ENCODE data around the gene CACNA1A. TPM values are rescaled to one million over a fixed set of nuclear protein-coding genes. Genes with fewer than 3 reads are reported as not detected.
"Not testable (repeated sequence)": the region's sequence is repeated elsewhere in the genome, so short reads cannot be mapped to it uniquely, and the experiment has no call there.

CACNA1A gene
- total RNA-seq, 2 donors from 2014 or later, result 1.7 to 5.1 TPM

GRCh38 chr19:13256918-13257317 is 249.4 kb downstream of the CACNA1A start:
- intact Hi-C loops (cut with DNase I), result no loop called here
- no peak for DNase-seq (ENCODE audit: low spot score)

GRCh38 chr19:13256398-13256797 is 249.9 kb downstream of the CACNA1A start:
- intact Hi-C loops (cut with DNase I), result not testable (repeated sequence)

DNA sequence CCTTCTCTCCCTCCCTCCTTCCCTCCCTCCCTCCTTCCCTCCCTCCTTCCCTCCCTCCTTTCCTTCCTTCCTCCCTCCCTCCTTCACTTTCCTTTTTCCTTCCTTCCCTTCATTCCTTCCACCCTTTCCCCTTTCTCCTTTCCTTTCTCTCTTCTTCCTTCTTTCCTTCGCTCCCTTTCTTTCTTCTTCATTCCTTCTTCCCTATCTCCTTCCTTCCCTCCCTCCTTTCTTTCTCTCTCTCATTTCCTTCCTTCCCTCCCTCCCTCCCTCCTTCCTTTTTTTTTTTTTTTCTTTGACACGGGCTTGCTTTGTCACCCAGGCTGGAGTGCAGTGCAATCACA is 250.6 kb downstream of the CACNA1A start:
- no peak for DNase-seq (ENCODE audit: low spot score)
- intact Hi-C loops (cut with DNase I), result no loop called here

More at GRCh38 chr19:13256398-13256797, 249.9 kb downstream of the CACNA1A start:
- DNase-seq (ENCODE audit: low spot score), result not testable (repeated sequence)

GRCh38 chr19:13255041-13255718 is 251.1 kb downstream of the CACNA1A start:
- intact Hi-C loops (cut with DNase I), result no loop called here
- no peak for DNase-seq (ENCODE audit: low spot score)

DNA sequence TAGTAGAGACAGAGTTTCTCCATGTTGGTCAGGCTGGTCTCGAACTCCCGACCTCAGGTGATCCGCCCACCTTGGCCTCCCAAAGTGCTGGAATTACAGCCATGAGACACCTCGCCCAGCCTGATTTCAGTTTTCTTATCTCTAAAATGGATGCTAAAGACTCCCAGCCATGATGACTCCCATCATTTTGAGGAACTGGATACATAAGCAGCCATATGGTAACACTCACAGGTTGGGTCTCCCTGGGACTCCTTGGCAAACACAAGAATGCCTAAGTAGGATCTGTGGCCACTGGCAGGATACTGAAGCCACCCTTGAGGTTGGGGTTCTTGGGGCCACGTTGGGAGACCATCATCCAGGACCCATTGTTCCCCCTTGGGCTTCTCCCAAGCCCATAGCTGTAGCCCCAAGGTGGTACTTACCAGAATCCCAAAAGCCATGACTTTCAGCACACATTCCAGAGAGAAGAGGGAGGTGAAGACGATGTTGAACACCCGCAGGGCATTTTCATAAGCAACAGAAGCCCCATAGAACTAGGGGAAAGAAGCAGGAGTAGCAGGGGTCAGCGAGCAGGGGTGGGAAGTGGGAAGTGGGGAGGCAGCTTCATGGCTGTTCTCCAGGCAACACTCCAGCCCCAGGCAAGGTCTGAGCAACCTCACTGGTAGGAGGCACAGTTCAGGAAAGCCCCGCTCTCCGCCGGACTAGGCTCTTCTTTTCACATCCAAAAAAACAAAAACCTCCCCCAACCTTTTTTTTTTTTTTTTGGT is 253.5 kb downstream of the CACNA1A start:
- DNase-seq (ENCODE audit: low spot score), result no peak
- intact Hi-C loops (cut with DNase I), result no loop called here

DNA sequence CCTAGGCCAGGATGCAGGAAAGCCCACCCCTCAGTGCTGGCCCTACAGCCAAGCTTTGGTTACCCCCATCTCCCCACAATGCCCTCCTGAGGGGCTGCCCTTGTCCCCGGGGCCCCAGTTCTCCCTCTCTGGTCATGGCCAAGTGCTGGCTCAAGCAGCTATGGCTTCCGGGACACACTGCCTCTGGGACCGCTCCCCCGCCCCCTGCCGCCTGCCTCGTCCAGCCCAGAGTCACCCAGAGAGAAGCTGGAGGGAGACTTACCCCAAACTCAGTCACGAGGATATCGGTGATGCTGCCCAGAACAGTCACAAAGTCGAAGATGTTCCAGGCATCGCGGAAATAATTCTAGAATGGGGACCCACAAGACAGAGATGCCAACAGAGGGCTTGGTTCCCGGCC is 261.4 kb downstream of the CACNA1A start:
- DNase-seq (ENCODE audit: low spot score), result no peak
- intact Hi-C loops (cut with DNase I), result no loop called here

- intact Hi-C loops (cut with DNase I), result no loop called here
These were observed 264.8 kb downstream of the CACNA1A start for GRCh38 chr19:13241231-13242104.

DNA sequence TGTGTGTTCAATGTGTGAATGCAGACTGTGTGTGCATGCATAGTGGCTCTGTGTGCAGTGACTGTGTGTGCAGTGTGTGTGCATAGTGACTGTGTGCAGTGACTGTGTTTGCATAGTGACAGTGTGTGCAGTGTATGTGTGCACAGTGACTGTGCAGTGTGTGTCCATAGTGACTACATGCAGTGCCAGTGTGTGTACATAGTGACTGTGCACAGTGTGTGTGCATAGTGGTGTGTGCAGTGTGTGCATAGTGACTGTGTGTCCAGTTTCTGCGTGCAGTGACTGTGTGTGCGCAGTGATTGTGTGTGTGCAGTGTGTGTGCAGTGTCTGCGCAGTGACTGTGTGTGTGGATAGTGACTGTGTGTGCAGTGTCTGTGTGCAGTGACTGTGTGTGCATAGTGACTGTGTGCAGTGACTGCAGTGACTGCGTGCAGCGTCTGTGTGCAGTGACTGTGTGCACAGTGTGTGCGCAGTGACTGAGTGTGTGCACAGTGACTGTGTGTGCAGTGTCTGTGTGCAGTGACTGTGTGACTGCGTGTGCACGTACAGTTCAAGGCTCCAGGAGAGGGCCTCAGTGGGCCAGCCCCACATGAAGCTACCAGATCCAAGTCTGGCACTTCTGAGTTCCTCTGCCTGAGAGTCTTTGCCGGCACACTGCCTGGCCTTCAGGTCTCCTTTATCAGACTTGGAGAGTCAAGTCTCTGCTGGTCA is 265.8 kb downstream of the CACNA1A start:
- intact Hi-C loops (cut with DNase I), result no loop called here
- DNase-seq (ENCODE audit: low spot score), result no peak

More at GRCh38 chr19:13241231-13242104, 264.8 kb downstream of the CACNA1A start:
- DNase-seq (ENCODE audit: low spot score), result no peak

GRCh38 chr19:13238891-13239534 is 267.3 kb downstream of the CACNA1A start:
- no peak for DNase-seq (ENCODE audit: low spot score)
- intact Hi-C loops (cut with DNase I), result no loop called here

- intact Hi-C loops (cut with DNase I), result no loop called here
These were observed 271.8 kb downstream of the CACNA1A start for GRCh38 chr19:13234518-13234917.

GRCh38 chr19:13231663-13232062 is 274.6 kb downstream of the CACNA1A start:
- no peak for DNase-seq (ENCODE audit: low spot score)
- intact Hi-C loops (cut with DNase I), result no loop called here

More at GRCh38 chr19:13234518-13234917, 271.8 kb downstream of the CACNA1A start:
- DNase-seq (ENCODE audit: low spot score), result no peak

GRCh38 chr19:13229246-13229645 is 277.0 kb downstream of the CACNA1A start:
- no peak for DNase-seq (ENCODE audit: low spot score)
- intact Hi-C loops (cut with DNase I), result no loop called here

DNA sequence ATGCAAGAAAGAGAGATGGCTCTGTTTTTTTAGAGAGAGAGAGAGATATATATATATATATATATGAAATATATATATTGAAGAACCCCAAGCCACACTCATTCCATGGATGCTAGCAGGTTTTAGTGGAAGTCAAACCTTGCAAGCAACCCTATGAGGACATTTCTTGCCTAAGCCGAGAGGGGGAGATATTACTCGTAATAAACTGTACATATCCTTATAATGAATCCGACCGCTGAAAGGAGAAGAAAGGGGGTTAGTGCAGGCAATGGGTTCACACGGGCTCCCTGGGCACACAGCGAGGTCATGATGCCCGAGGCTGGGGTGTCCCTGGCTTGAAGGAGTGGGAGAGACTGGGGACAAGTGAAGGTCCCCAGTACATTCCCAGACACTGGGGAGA is 277.7 kb downstream of the CACNA1A start:
- DNase-seq (ENCODE audit: low spot score), result no peak
- intact Hi-C loops (cut with DNase I), result no loop called here

DNA sequence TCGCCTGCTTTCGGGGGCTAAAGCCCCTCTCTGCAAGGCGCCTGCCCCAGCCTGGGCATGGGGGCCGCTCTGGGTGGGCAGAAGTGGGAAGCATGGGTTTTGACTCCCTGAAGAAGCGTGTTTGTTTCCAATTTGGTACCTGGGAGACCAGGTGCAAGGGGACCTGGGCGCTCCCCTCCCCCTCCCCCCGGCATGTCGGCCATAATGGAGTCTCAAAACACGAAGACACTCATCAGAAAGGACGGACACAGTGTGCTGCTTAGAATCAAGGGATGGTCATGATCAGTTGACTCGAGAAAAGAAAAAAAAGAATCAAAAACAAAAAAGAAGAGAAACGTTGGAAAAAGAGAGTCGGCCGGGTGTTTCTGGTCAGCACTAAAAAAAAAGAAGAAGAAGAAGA is 279.3 kb downstream of the CACNA1A start:
- intact Hi-C loops (cut with DNase I), result no loop called here
- no peak for DNase-seq (ENCODE audit: low spot score)

GRCh38 chr19:13225973-13226865 is 280.1 kb downstream of the CACNA1A start:
- no peak for DNase-seq (ENCODE audit: low spot score)
- intact Hi-C loops (cut with DNase I), result no loop called here

DNA sequence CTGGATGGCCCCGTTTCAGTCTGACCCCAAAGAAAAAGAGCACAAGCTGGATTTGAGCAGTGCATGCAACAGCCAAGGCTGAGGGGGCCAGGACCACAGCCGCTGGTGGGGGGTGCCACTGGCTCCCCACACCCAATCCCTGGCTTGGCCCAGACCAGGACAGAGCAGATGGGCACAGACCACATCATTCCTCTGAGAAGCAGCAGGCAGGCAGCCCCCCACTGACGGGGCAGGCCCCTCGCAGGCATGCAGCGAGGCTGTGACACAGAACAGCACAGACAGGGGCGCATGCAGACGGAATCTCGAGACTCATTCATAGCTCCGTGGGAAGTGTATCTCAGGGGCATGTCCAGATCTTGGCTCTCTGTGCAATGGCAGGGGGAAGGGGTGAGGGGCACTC is 281.2 kb downstream of the CACNA1A start:
- intact Hi-C loops (cut with DNase I), result no loop called here
- no peak for DNase-seq (ENCODE audit: low spot score)

- DNase-seq (ENCODE audit: low spot score), result no peak
- intact Hi-C loops (cut with DNase I), result no loop called here
These were observed 285.4 kb downstream of the CACNA1A start for GRCh38 chr19:13220847-13221246.

All from posterior vena cava (tissue), 2 donors.